HEK293T (cell line): Measurements from ENCODE around the gene F8A2.
"Not testable (repeated sequence)": the region's sequence is repeated elsewhere in the genome, so short reads cannot be mapped to it uniquely, and the experiment has no call there.

ENCODE experiments used
- CTCF ChIA-PET: fragments of 350-600 bp; formaldehyde crosslinking; extraction: SDS; loops from one replicate; lab custom pipeline; 2021; ENCODE audit warnings: antibody characterized with exemption, inconsistent platforms; lab: Yijun Ruan, JAX
- POLR2A ChIA-PET: fragments of 350-600 bp; formaldehyde crosslinking; extraction: SDS; loops from one replicate; lab custom pipeline; 2020; ENCODE audit warnings: antibody characterized with exemption, inconsistent platforms; lab: Yijun Ruan, JAX
- DNase-seq: peaks from one replicate; pipeline ENCODE4 v3.0.0; 2012; ENCODE audit warnings: mixed read lengths; ENCODE audit errors: extremely low spot score
- ARNT ChIP-seq: fragments of 450-650 bp; IDR thresholded peaks from 2 replicates; pipeline ENCODE4 v1.6.1; 2017; ENCODE audit warnings: mild to moderate bottlenecking
- BHLHE40 ChIP-seq: fragments of 450-650 bp; IDR thresholded peaks from 2 replicates; pipeline ENCODE4 v1.6.1; 2016; ENCODE audit warnings: mild to moderate bottlenecking, moderate library complexity, borderline replicate concordance
- CTBP1 ChIP-seq: fragments of 450-650 bp; IDR thresholded peaks from 2 replicates; pipeline ENCODE4 v1.6.1; 2016; ENCODE audit warnings: borderline replicate concordance
- ELF4 ChIP-seq: fragments of 450-650 bp; IDR thresholded peaks from 2 replicates; pipeline ENCODE4 v1.6.1; 2017; ENCODE audit warnings: antibody characterized with exemption
- FOXA1 ChIP-seq: fragments of 450-650 bp; IDR thresholded peaks from 2 replicates; pipeline ENCODE4 v1.6.1; 2016; ENCODE audit warnings: mild to moderate bottlenecking
- FOXK2 ChIP-seq: fragments of 450-650 bp; IDR thresholded peaks from 2 replicates; pipeline ENCODE4 v1.6.1; 2016; ENCODE audit warnings: mild to moderate bottlenecking
- FOXM1 ChIP-seq: fragments of 450-650 bp; IDR thresholded peaks from 2 replicates; pipeline ENCODE4 v1.6.1; 2017; ENCODE audit warnings: mild to moderate bottlenecking, borderline replicate concordance
- HDGF ChIP-seq: fragments of 450-650 bp; IDR thresholded peaks from 2 replicates; pipeline ENCODE4 v1.6.1; 2017; ENCODE audit warnings: antibody characterized with exemption, borderline replicate concordance
- L3MBTL2 ChIP-seq: fragments of 450-650 bp; conservative IDR thresholded peaks from 2 replicates; pipeline ENCODE4 v1.6.1; 2016; ENCODE audit warnings: mild to moderate bottlenecking
- LEF1 ChIP-seq: fragments of 450-650 bp; IDR thresholded peaks from 2 replicates; pipeline ENCODE4 v1.6.1; 2017; ENCODE audit warnings: mild to moderate bottlenecking, borderline replicate concordance
- NFRKB ChIP-seq: fragments of 450-650 bp; IDR thresholded peaks from 2 replicates; pipeline ENCODE4 v1.6.1; 2016; ENCODE audit warnings: mild to moderate bottlenecking, moderate library complexity
- SP1 ChIP-seq: fragments of 450-650 bp; IDR thresholded peaks from 2 replicates; pipeline ENCODE4 v1.6.1; 2017
- SUZ12 ChIP-seq: fragments of 450-650 bp; IDR thresholded peaks from 2 replicates; pipeline ENCODE4 v1.6.1; 2016; ENCODE audit warnings: mild to moderate bottlenecking
- TARDBP ChIP-seq: fragments of 450-650 bp; IDR thresholded peaks from 2 replicates; pipeline ENCODE4 v1.6.1; 2016
- ZNF384 ChIP-seq: fragments of 450-650 bp; IDR thresholded peaks from 2 replicates; pipeline ENCODE4 v1.6.1; 2016
- TF ChIP-seq, protein P1 (sequence below): fragments of 450-650 bp; IDR thresholded peaks from 2 replicates; pipeline ENCODE4 v1.6.1; 2016

Gene F8A2

DNA sequence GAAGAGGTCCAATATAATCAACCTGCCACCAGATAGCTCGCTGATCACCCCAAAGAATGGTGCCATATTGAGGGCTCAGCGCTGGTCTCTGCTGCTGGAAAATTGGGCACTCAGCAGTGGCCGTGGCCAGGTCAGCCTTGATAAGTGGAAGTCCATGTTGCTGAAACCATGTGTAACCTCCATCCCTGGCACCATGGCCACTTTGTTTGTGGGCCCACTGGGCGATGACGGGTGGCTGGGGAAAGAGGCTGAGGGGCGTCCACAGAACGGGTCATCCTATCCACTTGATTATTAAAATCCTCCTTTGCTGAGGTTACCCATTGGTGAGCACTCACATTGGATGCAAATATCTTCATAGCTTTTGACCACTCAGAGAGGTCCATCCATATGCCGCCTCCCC is 7.7 kb downstream of the F8A2 start:
- ChIA-PET POLR2A (no interaction called here), CTCF (no interaction called here)
- DNase-seq = no peak
- no peak for TF ChIP-seq HDGF
- no peak for TF ChIP-seq ELF4
- no peak for TF ChIP-seq TARDBP
- TF ChIP-seq, protein P1, sequence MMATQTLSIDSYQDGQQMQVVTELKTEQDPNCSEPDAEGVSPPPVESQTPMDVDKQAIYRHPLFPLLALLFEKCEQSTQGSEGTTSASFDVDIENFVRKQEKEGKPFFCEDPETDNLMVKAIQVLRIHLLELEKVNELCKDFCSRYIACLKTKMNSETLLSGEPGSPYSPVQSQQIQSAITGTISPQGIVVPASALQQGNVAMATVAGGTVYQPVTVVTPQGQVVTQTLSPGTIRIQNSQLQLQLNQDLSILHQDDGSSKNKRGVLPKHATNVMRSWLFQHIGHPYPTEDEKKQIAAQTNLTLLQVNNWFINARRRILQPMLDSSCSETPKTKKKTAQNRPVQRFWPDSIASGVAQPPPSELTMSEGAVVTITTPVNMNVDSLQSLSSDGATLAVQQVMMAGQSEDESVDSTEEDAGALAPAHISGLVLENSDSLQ = no peak
- TF ChIP-seq FOXM1 = no peak
- TF ChIP-seq NFRKB = no peak
- TF ChIP-seq FOXK2 = no peak
- no peak for TF ChIP-seq ZNF384
- no peak for TF ChIP-seq ARNT
- no peak for TF ChIP-seq FOXA1
- TF ChIP-seq SUZ12 = no peak
- TF ChIP-seq CTBP1 = no peak
- TF ChIP-seq L3MBTL2 = no peak
- no peak for TF ChIP-seq LEF1
- TF ChIP-seq SP1 = no peak
- no peak for TF ChIP-seq BHLHE40

DNA sequence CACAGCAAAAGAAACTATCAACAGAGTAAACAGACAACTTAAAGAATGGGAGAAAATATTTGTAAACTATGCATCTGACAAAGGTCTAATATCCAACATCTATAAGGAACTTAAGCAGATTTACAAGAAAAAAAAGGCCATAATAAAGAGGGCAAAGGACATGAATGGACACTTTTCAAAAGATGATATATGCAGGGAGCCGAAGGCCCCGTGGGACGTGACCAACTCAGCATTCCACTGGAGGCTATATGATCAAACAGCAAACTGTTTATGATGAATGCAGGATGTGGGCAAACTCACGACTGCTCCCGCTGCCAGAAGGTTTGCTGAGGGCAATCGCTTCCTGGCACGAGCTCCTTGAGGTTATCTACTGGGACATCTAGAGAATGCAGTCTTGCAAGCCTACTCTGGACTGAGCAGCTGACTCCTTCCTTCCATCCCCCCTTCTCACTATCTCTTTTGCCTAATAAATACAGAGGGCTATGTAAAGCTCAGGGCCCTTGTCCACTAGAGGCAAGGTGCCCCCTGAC is 12.9 kb downstream of the F8A2 start:
- DNase-seq, CTCF ChIA-PET, POLR2A ChIA-PET: not testable (repeated sequence)

DNA sequence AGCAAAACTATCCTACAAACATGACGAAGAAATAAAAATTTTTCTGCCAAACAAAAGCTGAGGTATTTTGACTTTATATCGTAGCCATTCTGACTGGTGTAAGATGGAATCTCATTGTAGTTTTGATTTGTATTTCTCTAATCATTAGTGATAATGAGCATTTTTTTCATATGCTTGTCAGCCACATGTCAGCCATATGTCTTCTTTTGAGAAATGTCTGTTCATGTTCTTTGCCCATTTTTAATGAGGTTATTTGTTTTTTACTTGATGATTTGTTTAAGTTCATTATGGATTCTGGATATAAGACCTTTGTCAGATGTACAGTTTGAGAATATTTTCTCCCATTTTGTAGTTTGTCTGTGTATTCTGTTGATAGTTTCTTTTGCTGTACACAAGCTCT is 24.5 kb downstream of the F8A2 start:
- ChIA-PET CTCF (no interaction called here), POLR2A (no interaction called here)
- DNase-seq = no peak
- TF ChIP-seq ZNF384 = no peak
- no peak for TF ChIP-seq ARNT
- TF ChIP-seq FOXM1 = no peak
- TF ChIP-seq CTBP1 = no peak
- TF ChIP-seq SUZ12 = no peak
- no peak for TF ChIP-seq NFRKB
- TF ChIP-seq HDGF = no peak

DNA sequence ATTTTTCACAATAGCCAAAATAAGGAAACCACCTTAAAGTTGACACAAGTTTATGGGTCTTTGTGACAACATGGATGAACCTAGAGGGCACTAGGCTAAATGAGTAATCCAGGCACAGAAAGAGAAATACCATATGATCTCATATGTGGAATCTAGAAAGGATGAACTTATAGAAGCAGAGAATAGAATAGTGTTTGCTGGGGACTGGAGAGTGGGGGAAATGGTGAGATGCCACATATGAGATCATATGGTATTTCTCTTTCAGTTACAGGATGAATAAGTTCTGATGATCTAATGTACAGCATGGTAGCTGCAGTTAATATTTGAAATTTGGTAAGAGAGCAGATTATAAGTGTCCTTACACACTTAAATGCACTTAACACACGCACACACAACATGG is 35.9 kb downstream of the F8A2 start:
- ChIA-PET POLR2A (no interaction called here), CTCF (no interaction called here)
- DNase-seq = no peak
- no peak for TF ChIP-seq ZNF384
